Mononuclear cell (primary cell): ENCODE measurements around the gene TTLL8. TPM values are rescaled to one million over a fixed set of nuclear protein-coding genes. Genes with fewer than 3 reads are reported as not detected.

Experiments
- H3K27me3 ChIP-seq: 2 replicates; pipeline ENCODE4 v1.6.0; 2011; ENCODE audit warnings: low read length, control low read depth; ENCODE audit not compliant: insufficient read depth
- H3K4me1 ChIP-seq: 2 replicates; pipeline ENCODE4 v1.5.1; 2011; ENCODE audit warnings: mild to moderate bottlenecking, low read length, control low read depth; ENCODE audit not compliant: insufficient read depth
- H3K4me3 ChIP-seq: 2 replicates; pipeline ENCODE4 v1.5.1; 2011; ENCODE audit warnings: mild to moderate bottlenecking, low read length, moderate library complexity
- H3K9me3 ChIP-seq: 2 replicates; pipeline ENCODE4 v1.5.1; 2011; ENCODE audit warnings: low read depth, mild to moderate bottlenecking, control low read depth, low read length
- total RNA-seq: library from RNA; depleted of rRNA; stranded (reverse); fragments of >200 nt; gene quantifications from one replicate; pipeline ENCODE4 v1.2.3, GENCODE V29; 2012

The TTLL8 gene
- total RNA-seq, 1 donor = not detected

- H3K4me1 ChIP-seq = peaks cover 3% of the 10 kb centered on the region
- H3K9me3 ChIP-seq = no peaks in the 10 kb centered on the region
- H3K27me3 ChIP-seq = no peaks in the 10 kb centered on the region
- no peak overlapping the region for H3K4me3 ChIP-seq
These were observed 58.0 kb downstream of the TTLL8 start for GRCh38 chr22:49999946-50000586.

DNA sequence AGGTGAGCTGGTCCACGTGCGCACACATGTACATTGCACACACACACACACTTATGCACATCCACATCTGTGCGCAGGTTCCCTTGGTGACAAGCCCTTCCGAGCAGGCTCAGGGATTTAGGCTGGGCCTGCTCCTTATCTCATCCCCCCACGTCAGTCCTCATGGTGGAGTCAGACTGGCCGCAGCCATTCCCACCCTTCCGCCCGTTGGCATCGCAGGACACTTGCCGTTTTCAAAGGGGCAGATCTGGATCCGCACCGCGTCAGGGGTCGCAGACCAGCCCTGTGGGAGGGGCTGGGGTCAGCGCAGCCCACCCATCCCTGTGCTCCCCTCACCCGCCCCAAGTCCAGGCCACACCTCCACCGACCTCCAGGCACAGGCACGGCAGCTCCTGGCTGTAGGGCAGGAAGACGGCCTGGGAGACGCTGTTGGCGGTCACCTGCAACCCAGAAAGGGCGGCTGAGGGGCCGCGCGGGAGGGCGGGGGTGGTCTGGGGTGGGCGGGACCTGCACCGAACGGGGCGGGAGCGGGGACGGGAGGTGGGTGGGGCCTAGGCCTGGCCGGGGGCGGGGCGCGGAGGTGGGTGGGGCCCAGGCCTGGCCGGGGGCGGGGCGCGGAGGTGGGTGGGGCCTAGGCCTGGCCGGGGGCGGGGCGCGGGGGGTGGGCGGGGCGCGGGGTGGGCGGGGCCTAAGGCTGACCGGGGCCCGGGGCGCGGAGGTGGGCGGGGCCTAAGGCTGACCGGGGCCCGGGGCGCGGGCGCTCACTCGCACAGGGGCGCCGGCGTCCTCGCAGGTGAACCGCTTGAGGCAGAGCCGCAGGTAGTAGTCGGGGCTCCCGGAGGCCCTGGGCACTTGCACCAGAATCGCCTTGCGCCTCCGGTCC lies 58.8 kb downstream of the TTLL8 start:
- H3K4me3 ChIP-seq = no peak overlapping the region
- H3K4me1 ChIP-seq = peaks cover 3% of the 10 kb centered on the region
- H3K27me3 ChIP-seq = no peaks in the 10 kb centered on the region
- no peaks in the 10 kb centered on the region for H3K9me3 ChIP-seq

DNA sequence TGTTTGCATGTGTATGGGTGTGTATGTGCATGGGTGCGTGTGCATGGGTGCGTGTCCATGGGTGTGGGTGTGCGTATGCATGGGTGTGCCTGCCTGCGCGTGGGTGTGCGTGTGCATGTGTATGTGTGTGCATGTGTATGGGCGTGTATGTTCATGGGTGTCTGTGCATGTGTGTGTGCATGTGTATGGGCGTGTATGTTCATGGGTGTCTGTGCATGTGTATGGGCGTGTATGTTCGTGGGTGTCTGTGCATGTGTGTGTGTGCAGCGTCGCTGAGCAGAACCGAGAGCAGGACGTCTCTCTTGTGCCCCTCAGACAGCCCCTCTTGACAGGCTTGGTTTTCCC lies 59.4 kb downstream of the TTLL8 start:
- no peaks in the 10 kb centered on the region for H3K9me3 ChIP-seq
- no peaks in the 10 kb centered on the region for H3K27me3 ChIP-seq
- peaks cover 3% of the 10 kb centered on the region for H3K4me1 ChIP-seq
- no peak overlapping the region for H3K4me3 ChIP-seq

- Histone ChIP-seq H3K27me3 (no peaks in the 10 kb centered on the region), H3K4me1 (peaks cover 8% of the 10 kb centered on the region), H3K4me3 (no peak overlapping the region), H3K9me3 (no peaks in the 10 kb centered on the region)
These were observed 60.0 kb downstream of the TTLL8 start for GRCh38 chr22:49997932-49998717.

- H3K9me3 ChIP-seq = no peaks in the 10 kb centered on the region
- H3K4me1 ChIP-seq = peaks cover 11% of the 10 kb centered on the region
- H3K27me3 ChIP-seq = no peaks in the 10 kb centered on the region
- H3K4me3 ChIP-seq = no peak overlapping the region
These were observed 60.9 kb downstream of the TTLL8 start for GRCh38 chr22:49997251-49997599.

- Histone ChIP-seq H3K4me1 (peaks cover 11% of the 10 kb centered on the region), H3K9me3 (no peaks in the 10 kb centered on the region), H3K27me3 (no peaks in the 10 kb centered on the region), H3K4me3 (no peak overlapping the region)
These were observed 61.4 kb downstream of the TTLL8 start for GRCh38 chr22:49996518-49997250.

GRCh38 chr22:49996119-49996517 lies 62.0 kb downstream of the TTLL8 start:
- H3K4me3 ChIP-seq = no peak overlapping the region
- H3K9me3 ChIP-seq = peaks cover 4% of the 10 kb centered on the region
- H3K4me1 ChIP-seq = peaks cover 11% of the 10 kb centered on the region
- no peaks in the 10 kb centered on the region for H3K27me3 ChIP-seq

GRCh38 chr22:49995361-49996118 lies 62.6 kb downstream of the TTLL8 start:
- peaks cover 5% of the 10 kb centered on the region for H3K9me3 ChIP-seq
- H3K27me3 ChIP-seq = no peaks in the 10 kb centered on the region
- peaks cover 11% of the 10 kb centered on the region for H3K4me1 ChIP-seq
- no peak overlapping the region for H3K4me3 ChIP-seq

DNA sequence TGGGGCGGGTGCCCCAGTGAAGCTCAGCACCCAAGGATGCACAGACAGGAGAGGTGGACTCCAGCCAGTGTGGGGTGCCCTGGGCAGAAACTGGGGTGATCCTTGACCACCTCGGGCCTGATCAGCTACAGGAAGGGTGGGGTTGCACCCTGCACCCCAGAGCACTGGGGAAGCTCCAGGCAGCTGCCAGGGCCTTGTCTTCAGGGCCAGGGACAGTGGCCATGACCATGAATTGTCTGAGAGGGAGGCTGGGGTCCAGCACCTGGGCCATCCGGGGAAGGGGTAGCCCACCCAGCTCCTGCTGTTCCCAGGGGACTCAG lies 63.1 kb downstream of the TTLL8 start:
- Histone ChIP-seq H3K4me1 (peaks cover 11% of the 10 kb centered on the region), H3K27me3 (no peaks in the 10 kb centered on the region), H3K4me3 (no peak overlapping the region), H3K9me3 (peaks cover 5% of the 10 kb centered on the region)

- Histone ChIP-seq H3K9me3 (peaks cover 5% of the 10 kb centered on the region), H3K4me3 (no peak overlapping the region), H3K27me3 (no peaks in the 10 kb centered on the region), H3K4me1 (peaks cover 8% of the 10 kb centered on the region)
These were observed 63.6 kb downstream of the TTLL8 start for GRCh38 chr22:49994361-49995040.

GRCh38 chr22:49993649-49994360 lies 64.3 kb downstream of the TTLL8 start:
- Histone ChIP-seq H3K4me3 (no peak overlapping the region), H3K4me1 (peaks cover 8% of the 10 kb centered on the region), H3K27me3 (no peaks in the 10 kb centered on the region), H3K9me3 (peaks cover 5% of the 10 kb centered on the region)

- peaks cover 5% of the 10 kb centered on the region for H3K9me3 ChIP-seq
- no peak overlapping the region for H3K4me3 ChIP-seq
- H3K4me1 ChIP-seq = peaks cover 8% of the 10 kb centered on the region
- no peaks in the 10 kb centered on the region for H3K27me3 ChIP-seq
These were observed 65.0 kb downstream of the TTLL8 start for GRCh38 chr22:49992921-49993648.
